NCI-H82 treated with DMSO at 0.1 percent for 48 hours (cell line): ENCODE measurements around the gene ARHGEF28.

ENCODE experiments used
- DNase-seq: peaks from one replicate; lab custom pipeline; 2025; ENCODE audit not compliant: unreplicated experiment; lab: John Stamatoyannopoulos, UW

ARHGEF28 gene

GRCh38 chr5:73739650-73740049 is 113.7 kb downstream of the ARHGEF28 start:
- no peak for DNase-seq

GRCh38 chr5:73740274-73740790 is 114.3 kb downstream of the ARHGEF28 start:
- no peak for DNase-seq

GRCh38 chr5:73743161-73743560 is 117.2 kb downstream of the ARHGEF28 start:
- DNase-seq, result no peak

- no peak for DNase-seq
Measured at GRCh38 chr5:73745836-73746235, 119.8 kb downstream of the ARHGEF28 start.

- no peak for DNase-seq
Measured at GRCh38 chr5:73746608-73747007, 120.6 kb downstream of the ARHGEF28 start.

- no peak for DNase-seq
Measured at GRCh38 chr5:73747696-73748380, 121.8 kb downstream of the ARHGEF28 start.

GRCh38 chr5:73748510-73749400 is 122.8 kb downstream of the ARHGEF28 start:
- DNase-seq, result no peak

GRCh38 chr5:73749485-73750270 is 123.7 kb downstream of the ARHGEF28 start:
- no peak for DNase-seq

GRCh38 chr5:73751254-73751914 is 125.4 kb downstream of the ARHGEF28 start:
- DNase-seq, result no peak

GRCh38 chr5:73754254-73754653 is 128.3 kb downstream of the ARHGEF28 start:
- DNase-seq, result no peak

GRCh38 chr5:73757416-73757815 is 131.4 kb downstream of the ARHGEF28 start:
- no peak for DNase-seq

GRCh38 chr5:73759771-73760170 is 133.8 kb downstream of the ARHGEF28 start:
- DNase-seq, result no peak

GRCh38 chr5:73763300-73764032 is 137.5 kb downstream of the ARHGEF28 start:
- no peak for DNase-seq

GRCh38 chr5:73764586-73764985 is 138.6 kb downstream of the ARHGEF28 start:
- DNase-seq, result no peak

GRCh38 chr5:73764996-73765395 is 139.0 kb downstream of the ARHGEF28 start:
- no peak for DNase-seq

- no peak for DNase-seq
Measured at GRCh38 chr5:73766902-73767301, 140.9 kb downstream of the ARHGEF28 start.

- no peak for DNase-seq
Measured at GRCh38 chr5:73770172-73771025, 144.4 kb downstream of the ARHGEF28 start.

GRCh38 chr5:73774924-73775323 is 148.9 kb downstream of the ARHGEF28 start:
- DNase-seq, result no peak

- DNase-seq, result no peak
Measured at GRCh38 chr5:73776405-73776804, 150.4 kb downstream of the ARHGEF28 start.
